ENCODE data around the gene SPAAR. TPM values are rescaled to one million over a fixed set of nuclear protein-coding genes. Genes with fewer than 3 reads are reported as not detected.

Gene SPAAR
- total RNA-seq, 2 donors from 2014 or later: 0.29 TPM; not detected in 1

GRCh38 chr9:35944173-35944572, 34.9 kb downstream of the SPAAR start:
- TF ChIP-seq CTCF (conservative IDR thresholded peaks at IDR 0.05): no peak
- Histone ChIP-seq H3K4me3 (ENCODE audit: low read length) (no peak overlapping the region), H3K36me3 (ENCODE audit: control insufficient read depth, insufficient read depth, low read length) (no peaks in the 10 kb centered on the region), H3K9me3 (ENCODE audit: control insufficient read depth, low read length) (peaks cover 5% of the 10 kb centered on the region), H3K9ac (ENCODE audit: extremely low read depth, low read length, poor library complexity, severe bottlenecking) (no peak overlapping the region), H3K27me3 (ENCODE audit: control insufficient read depth, insufficient read depth, low read length, poor library complexity, severe bottlenecking) (peaks cover 47% of the 10 kb centered on the region), H3K27ac (ENCODE audit: low read depth, low read length) (no peak overlapping the region), H3K4me1 (ENCODE audit: control insufficient read depth, insufficient read depth, low read length) (peaks cover 2% of the 10 kb centered on the region)
- H3K4me1 Mint-ChIP-seq: peaks cover 5% of the 10 kb centered on the region
- DNase-seq: no peak
- no peak overlapping the region for H3K27ac Mint-ChIP-seq
- no peak overlapping the region for H3K4me3 Mint-ChIP-seq
- no peaks in the 10 kb centered on the region for H3K36me3 Mint-ChIP-seq (ENCODE audit: low read depth)
- 88 to 93% methylated on average over 1 to 3 of the region's 3 CpGs for WGBS, 2 experiments (ENCODE audit: insufficient coverage in 1 of 2, insufficient read length in 1 of 2)
- peaks cover 9% of the 10 kb centered on the region for H3K9me3 Mint-ChIP-seq
- peaks cover 66% of the 10 kb centered on the region for H3K27me3 Mint-ChIP-seq (ENCODE audit: insufficient read depth)

GRCh38 chr9:35944841-35945240, 35.6 kb downstream of the SPAAR start:
- Histone ChIP-seq H3K27ac (ENCODE audit: low read depth, low read length) (no peak overlapping the region), H3K9ac (ENCODE audit: extremely low read depth, low read length, poor library complexity, severe bottlenecking) (no peak overlapping the region), H3K4me1 (ENCODE audit: control insufficient read depth, insufficient read depth, low read length) (peaks cover 2% of the 10 kb centered on the region), H3K9me3 (ENCODE audit: control insufficient read depth, low read length) (peaks cover 5% of the 10 kb centered on the region), H3K36me3 (ENCODE audit: control insufficient read depth, insufficient read depth, low read length) (no peaks in the 10 kb centered on the region), H3K4me3 (ENCODE audit: low read length) (peak overlapping the region; percentile 51), H3K27me3 (ENCODE audit: control insufficient read depth, insufficient read depth, low read length, poor library complexity, severe bottlenecking) (peaks cover 47% of the 10 kb centered on the region)
- Mint-ChIP-seq H3K4me1 (peaks cover 7% of the 10 kb centered on the region), H3K9me3 (peaks cover 9% of the 10 kb centered on the region), H3K27ac (no peak overlapping the region), H3K4me3 (no peak overlapping the region), H3K27me3 (ENCODE audit: insufficient read depth) (peaks cover 65% of the 10 kb centered on the region), H3K36me3 (ENCODE audit: low read depth) (no peaks in the 10 kb centered on the region)
- 67 to 97% methylated on average over 1 to 3 of the region's 3 CpGs for WGBS, 2 experiments (ENCODE audit: insufficient coverage in 1 of 2, insufficient read length in 1 of 2)
- TF ChIP-seq CTCF (conservative IDR thresholded peaks at IDR 0.05): no peak
- DNase-seq: no peak

- peaks cover 62% of the 10 kb centered on the region for H3K27me3 Mint-ChIP-seq (ENCODE audit: insufficient read depth)
- peaks cover 1% of the 10 kb centered on the region for H3K4me1 ChIP-seq (ENCODE audit: control insufficient read depth, insufficient read depth, low read length)
- WGBS, 2 experiments (ENCODE audit: insufficient coverage in 1 of 2, insufficient read length in 1 of 2): 30 to 100% methylated on average over 1 to 10 of the region's 10 CpGs
- no peak overlapping the region for H3K27ac Mint-ChIP-seq
- DNase-seq: peak; percentile 93
- peak overlapping the region; percentile 37 for H3K4me3 Mint-ChIP-seq
- peak; percentile 91 for TF ChIP-seq CTCF (conservative IDR thresholded peaks at IDR 0.05)
- H3K36me3 Mint-ChIP-seq (ENCODE audit: low read depth): no peaks in the 10 kb centered on the region
- H3K9me3 Mint-ChIP-seq: peaks cover 9% of the 10 kb centered on the region
- H3K9ac ChIP-seq (ENCODE audit: extremely low read depth, low read length, poor library complexity, severe bottlenecking): no peak overlapping the region
- H3K36me3 ChIP-seq (ENCODE audit: control insufficient read depth, insufficient read depth, low read length): no peaks in the 10 kb centered on the region
- no peak overlapping the region for H3K27ac ChIP-seq (ENCODE audit: low read depth, low read length)
- H3K4me1 Mint-ChIP-seq: peaks cover 7% of the 10 kb centered on the region
- H3K4me3 ChIP-seq (ENCODE audit: low read length): peak overlapping the region; percentile 51
- H3K27me3 ChIP-seq (ENCODE audit: control insufficient read depth, insufficient read depth, low read length, poor library complexity, severe bottlenecking): peaks cover 43% of the 10 kb centered on the region
- peaks cover 5% of the 10 kb centered on the region for H3K9me3 ChIP-seq (ENCODE audit: control insufficient read depth, low read length)
These were observed 36.2 kb downstream of the SPAAR start for GRCh38 chr9:35945341-35946018.
